HepG2 (cell line): ENCODE results near the gene AHCY. TPM values are rescaled to one million over a fixed set of nuclear protein-coding genes. Genes with fewer than 3 reads are reported as not detected.

Experiments used
- ARHGAP35 ChIP-seq: sonication (generic); formaldehyde crosslinking; IDR thresholded peaks from 2 replicates; pipeline ENCODE4 v1.9.0; 2022; ENCODE audit warnings: mild to moderate bottlenecking, inconsistent platforms, moderate library complexity, missing genetic modification reagents, borderline replicate concordance
- ESRRA ChIP-seq: sonication (generic); formaldehyde crosslinking; IDR thresholded peaks from 2 replicates; pipeline ENCODE4 v1.5.1; 2020; ENCODE audit warnings: mild to moderate bottlenecking, low read depth, missing genetic modification reagents
- GATA4 ChIP-seq: sonication (generic); IDR thresholded peaks from 2 replicates; pipeline ENCODE4 v1.6.1; 2016; ENCODE audit warnings: antibody characterized with exemption, low read depth, borderline replicate concordance
- GTF2F1 ChIP-seq: fragments of 150-350 bp; IDR thresholded peaks from 2 replicates; pipeline ENCODE4 v1.6.1; 2014; ENCODE audit warnings: low read length
- KDM6A ChIP-seq: IDR thresholded peaks from 2 replicates; pipeline ENCODE4 v1.6.1; 2016; ENCODE audit warnings: low read depth
- NAIF1 ChIP-seq: sonication (generic); formaldehyde crosslinking; IDR thresholded peaks from 2 replicates; pipeline ENCODE4 v1.5.0; 2020; ENCODE audit warnings: mild to moderate bottlenecking, missing genetic modification reagents, borderline replicate concordance
- PRMT3 ChIP-seq: sonication (generic); formaldehyde crosslinking; IDR thresholded peaks from 2 replicates; pipeline ENCODE4 v1.8.1; 2022; ENCODE audit warnings: low read depth, mild to moderate bottlenecking, moderate library complexity, missing genetic modification reagents, borderline replicate concordance
- SMARCC2 ChIP-seq: fragments of 450-650 bp; IDR thresholded peaks from 2 replicates; pipeline ENCODE4 v1.6.1; 2017; ENCODE audit warnings: antibody characterized with exemption, mild to moderate bottlenecking
- SMYD3 ChIP-seq: sonication (generic); formaldehyde crosslinking; IDR thresholded peaks from 2 replicates; pipeline ENCODE4 v1.8.1; 2023; ENCODE audit warnings: mild to moderate bottlenecking, missing genetic modification reagents
- STAT5B ChIP-seq: sonication (generic); formaldehyde crosslinking; IDR thresholded peaks from 2 replicates; pipeline ENCODE4 v1.4.0; 2020; ENCODE audit warnings: missing genetic modification reagents
- TBP ChIP-seq: sonication (generic); formaldehyde crosslinking; IDR thresholded peaks from 2 replicates; pipeline ENCODE4 v1.5.0; 2020; ENCODE audit warnings: missing genetic modification reagents
- TOE1 ChIP-seq: sonication (generic); formaldehyde crosslinking; IDR thresholded peaks from 2 replicates; pipeline ENCODE4 v1.4.0; 2020; ENCODE audit warnings: mild to moderate bottlenecking, missing genetic modification reagents
- WIZ ChIP-seq: sonication (generic); formaldehyde crosslinking; IDR thresholded peaks from 2 replicates; pipeline ENCODE4 v1.5.1; 2020; ENCODE audit warnings: mild to moderate bottlenecking, missing genetic modification reagents
- ZFP1 ChIP-seq: IDR thresholded peaks from 2 replicates; pipeline ENCODE4 v1.6.1; 2016
- ZFP82 ChIP-seq: sonication (generic); formaldehyde crosslinking; IDR thresholded peaks from 2 replicates; pipeline ENCODE4 v1.5.1; 2020; ENCODE audit warnings: mild to moderate bottlenecking, missing genetic modification reagents, borderline replicate concordance
- ZFX ChIP-seq: sonication (generic); formaldehyde crosslinking; IDR thresholded peaks from 2 replicates; pipeline ENCODE4 v1.4.0; 2020; ENCODE audit warnings: mild to moderate bottlenecking, low read depth, missing genetic modification reagents, moderate library complexity
- ZFY ChIP-seq: sonication (generic); formaldehyde crosslinking; IDR thresholded peaks from 2 replicates; pipeline ENCODE4 v1.4.0; 2020; ENCODE audit warnings: missing genetic modification reagents
- ZNF138 ChIP-seq: sonication (generic); formaldehyde crosslinking; IDR thresholded peaks from 2 replicates; pipeline ENCODE4 v1.5.0; 2020; ENCODE audit warnings: mild to moderate bottlenecking, low read depth, missing genetic modification reagents
- ZNF274 ChIP-seq: sonication (generic); formaldehyde crosslinking; IDR thresholded peaks from 2 replicates; pipeline ENCODE4 v1.5.1; 2020; ENCODE audit warnings: mild to moderate bottlenecking, missing genetic modification reagents
- ZNF317 ChIP-seq: sonication (generic); formaldehyde crosslinking; IDR thresholded peaks from 2 replicates; pipeline ENCODE4 v1.5.0; 2020; ENCODE audit warnings: mild to moderate bottlenecking, missing genetic modification reagents
- ZNF569 ChIP-seq: sonication (generic); formaldehyde crosslinking; IDR thresholded peaks from 2 replicates; pipeline ENCODE4 v1.5.0; 2020; ENCODE audit warnings: mild to moderate bottlenecking, missing genetic modification reagents, moderate library complexity, borderline replicate concordance
- ZNF572 ChIP-seq: sonication (generic); formaldehyde crosslinking; IDR thresholded peaks from 2 replicates; pipeline ENCODE4 v1.5.1; 2020; ENCODE audit warnings: mild to moderate bottlenecking, missing genetic modification reagents
- ZNF674 ChIP-seq: sonication (generic); formaldehyde crosslinking; IDR thresholded peaks from 2 replicates; pipeline ENCODE4 v1.5.0; 2020; ENCODE audit warnings: low read depth, mild to moderate bottlenecking, missing genetic modification reagents
- ZNF720 ChIP-seq: sonication (generic); formaldehyde crosslinking; IDR thresholded peaks from 2 replicates; pipeline ENCODE4 v1.4.0; 2020; ENCODE audit warnings: missing genetic modification reagents
- polyA plus RNA-seq, 8 experiments: library from polyadenylated mRNA; depleted of rRNA in 3 of 8; stranded (reverse) in 7 of 8; unstranded in 1 of 8; fragments of >200 nt; fragmentation: Illumina TruSeq in 4 of 8; extraction: Trizol in 4 of 8; gene quantifications; 2 replicates each; pipeline versions ENCODE4 v1.2.1 to v1.2.3, GENCODE V29; 2011 to 2016; ENCODE audit warnings: low read depth in 4 of 8, missing spikeins in 1 of 8, mixed read lengths in 1 of 8; ENCODE audit not compliant: insufficient read depth in 1 of 8
- total RNA-seq, 5 experiments: library from RNA; depleted of rRNA; stranded (reverse); fragments of >200 nt; fragmentation: Illumina TruSeq; extraction: Trizol; gene quantifications; 2 replicates each; pipeline ENCODE4 v1.2.3, GENCODE V29; 2016; ENCODE audit warnings: low read depth in 1 of 5
- TF ChIP-seq, protein P1 (sequence below): sonication (generic); formaldehyde crosslinking; IDR thresholded peaks from 2 replicates; pipeline ENCODE4 v1.8.0; 2023; ENCODE audit warnings: mild to moderate bottlenecking, missing genetic modification reagents
- TF ChIP-seq, protein P2 (sequence below): sonication (generic); formaldehyde crosslinking; IDR thresholded peaks from 2 replicates; pipeline ENCODE4 v1.4.0; 2020; ENCODE audit warnings: missing genetic modification reagents
- TF ChIP-seq, protein P3 (sequence below): IDR thresholded peaks from 2 replicates; pipeline ENCODE4 v1.6.1; 2016; ENCODE audit warnings: low read depth, control low read depth
- TF ChIP-seq, protein P4 (sequence below): sonication (generic); formaldehyde crosslinking; IDR thresholded peaks from 2 replicates; pipeline ENCODE4 v1.8.0; 2022; ENCODE audit warnings: missing genetic modification reagents, mild to moderate bottlenecking, inconsistent platforms, borderline replicate concordance

Gene AHCY
- total and polyA plus RNA-seq, 2 of the 13 experiments (the other 11 are each of a cell fraction or from before 2014, with no cell fraction given), result 407 to 419 TPM

DNA sequence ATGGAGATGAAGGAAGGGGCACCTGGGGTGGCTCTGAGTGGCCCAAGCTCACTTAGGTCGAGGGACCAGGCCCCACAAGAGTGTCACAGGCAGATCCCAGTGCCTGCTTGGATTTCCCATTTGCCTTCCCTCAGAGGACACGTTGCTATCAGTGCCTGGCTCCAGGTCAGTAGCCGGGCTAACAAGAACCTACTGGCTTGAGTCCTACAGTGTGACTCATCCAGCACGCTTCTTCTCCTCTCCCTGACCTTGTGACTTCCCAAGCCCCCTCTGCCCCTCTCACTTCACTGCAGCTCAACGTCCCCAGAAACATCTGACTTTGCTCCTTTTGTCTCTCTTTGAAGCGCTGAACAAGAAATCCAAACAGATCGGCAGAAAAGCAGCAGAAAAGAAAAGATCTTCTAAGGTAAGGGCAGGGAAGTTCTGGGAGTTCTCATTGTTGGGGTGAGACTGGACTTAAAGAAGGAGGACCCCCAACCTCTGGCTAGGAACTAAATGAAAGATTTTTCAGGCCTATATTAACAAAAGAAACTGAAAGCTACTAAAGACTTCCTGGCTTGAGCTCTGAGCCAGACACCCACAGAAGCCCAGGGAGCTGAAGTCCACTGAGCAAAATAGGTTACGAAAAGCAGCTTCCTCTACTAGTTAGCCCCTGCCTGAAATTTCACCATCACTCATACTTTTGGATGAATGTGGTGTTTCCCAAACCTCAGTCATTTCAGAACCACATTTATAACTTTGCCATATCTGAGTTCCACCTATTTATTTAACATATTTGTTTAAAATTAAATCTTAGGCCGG is 40.5 kb downstream of the AHCY start (continued):
- TF ChIP-seq ZNF569 (CRISPR knock-in tag), result no peak
- TF ChIP-seq WIZ (CRISPR knock-in tag), result 0 out of 2 replicates have a peak, but pooled peaks have one; percentile 5
- TF ChIP-seq ZNF720 (CRISPR knock-in tag), result no peak
- no peak for TF ChIP-seq ZNF274 (CRISPR knock-in tag)
- TF ChIP-seq TOE1 (CRISPR knock-in tag), result no peak; the same call in 1 of the 2 replicates
- TF ChIP-seq ZFX (CRISPR knock-in tag), result peak; percentile 57
- no peak for TF ChIP-seq PRMT3 (CRISPR knock-in tag)
- TF ChIP-seq ESRRA (CRISPR knock-in tag), result no peak
- no peak for TF ChIP-seq STAT5B (CRISPR knock-in tag)
- TF ChIP-seq ARHGAP35 (CRISPR knock-in tag), result peak; percentile 57; the same call in 1 of the 2 replicates
- TF ChIP-seq GTF2F1, result no peak
- TF ChIP-seq ZFP1 (CRISPR knock-in tag), result 0 out of 2 replicates have a peak, but pooled peaks have one; percentile 18
- no peak for TF ChIP-seq ZFY (CRISPR knock-in tag)
- no peak for TF ChIP-seq GATA4
- TF ChIP-seq ZNF138 (CRISPR knock-in tag), result no peak
- no peak for TF ChIP-seq ZFP82 (CRISPR knock-in tag)
- TF ChIP-seq, protein P1, sequence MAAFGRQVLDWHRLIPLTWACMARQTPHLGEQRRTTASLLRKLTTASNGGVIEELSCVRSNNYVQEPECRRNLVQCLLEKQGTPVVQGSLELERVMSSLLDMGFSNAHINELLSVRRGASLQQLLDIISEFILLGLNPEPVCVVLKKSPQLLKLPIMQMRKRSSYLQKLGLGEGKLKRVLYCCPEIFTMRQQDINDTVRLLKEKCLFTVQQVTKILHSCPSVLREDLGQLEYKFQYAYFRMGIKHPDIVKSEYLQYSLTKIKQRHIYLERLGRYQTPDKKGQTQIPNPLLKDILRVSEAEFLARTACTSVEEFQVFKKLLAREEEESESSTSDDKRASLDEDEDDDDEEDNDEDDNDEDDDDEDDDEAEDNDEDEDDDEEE (CRISPR knock-in tag), result no peak
- TF ChIP-seq ZNF572 (CRISPR knock-in tag), result 0 out of 2 replicates have a peak, but pooled peaks have one; percentile 48
- TF ChIP-seq, protein P2, sequence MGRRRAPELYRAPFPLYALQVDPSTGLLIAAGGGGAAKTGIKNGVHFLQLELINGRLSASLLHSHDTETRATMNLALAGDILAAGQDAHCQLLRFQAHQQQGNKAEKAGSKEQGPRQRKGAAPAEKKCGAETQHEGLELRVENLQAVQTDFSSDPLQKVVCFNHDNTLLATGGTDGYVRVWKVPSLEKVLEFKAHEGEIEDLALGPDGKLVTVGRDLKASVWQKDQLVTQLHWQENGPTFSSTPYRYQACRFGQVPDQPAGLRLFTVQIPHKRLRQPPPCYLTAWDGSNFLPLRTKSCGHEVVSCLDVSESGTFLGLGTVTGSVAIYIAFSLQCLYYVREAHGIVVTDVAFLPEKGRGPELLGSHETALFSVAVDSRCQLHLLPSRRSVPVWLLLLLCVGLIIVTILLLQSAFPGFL (CRISPR knock-in tag), result no peak
- TF ChIP-seq NAIF1, result no peak
- TF ChIP-seq, protein P3, sequence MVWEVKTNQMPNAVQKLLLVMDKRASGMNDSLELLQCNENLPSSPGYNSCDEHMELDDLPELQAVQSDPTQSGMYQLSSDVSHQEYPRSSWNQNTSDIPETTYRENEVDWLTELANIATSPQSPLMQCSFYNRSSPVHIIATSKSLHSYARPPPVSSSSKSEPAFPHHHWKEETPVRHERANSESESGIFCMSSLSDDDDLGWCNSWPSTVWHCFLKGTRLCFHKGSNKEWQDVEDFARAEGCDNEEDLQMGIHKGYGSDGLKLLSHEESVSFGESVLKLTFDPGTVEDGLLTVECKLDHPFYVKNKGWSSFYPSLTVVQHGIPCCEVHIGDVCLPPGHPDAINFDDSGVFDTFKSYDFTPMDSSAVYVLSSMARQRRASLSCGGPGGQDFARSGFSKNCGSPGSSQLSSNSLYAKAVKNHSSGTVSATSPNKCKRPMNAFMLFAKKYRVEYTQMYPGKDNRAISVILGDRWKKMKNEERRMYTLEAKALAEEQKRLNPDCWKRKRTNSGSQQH (CRISPR knock-in tag), result no peak
- TF ChIP-seq SMARCC2, result no peak
- TF ChIP-seq SMYD3, result no peak
- TF ChIP-seq, protein P4, sequence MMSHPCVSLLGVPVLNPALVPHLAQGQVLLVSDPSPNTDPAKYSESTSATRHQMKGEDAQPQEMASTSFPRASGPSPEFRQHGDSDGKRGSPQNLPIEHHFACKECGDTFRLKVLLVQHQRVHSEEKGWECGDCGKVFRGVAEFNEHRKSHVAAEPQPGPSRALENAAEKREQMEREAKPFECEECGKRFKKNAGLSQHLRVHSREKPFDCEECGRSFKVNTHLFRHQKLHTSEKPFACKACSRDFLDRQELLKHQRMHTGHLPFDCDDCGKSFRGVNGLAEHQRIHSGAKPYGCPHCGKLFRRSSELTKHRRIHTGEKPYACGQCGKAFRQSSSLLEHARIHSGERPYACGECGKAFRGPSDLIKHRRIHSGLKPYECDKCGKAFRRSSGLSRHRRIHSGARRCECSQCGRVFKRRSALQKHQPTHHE (CRISPR knock-in tag), result no peak
- no peak for TF ChIP-seq ZNF317
- TF ChIP-seq ZNF674 (CRISPR knock-in tag), result no peak
- TF ChIP-seq TBP, result no peak
- TF ChIP-seq KDM6A (CRISPR knock-in tag), result no peak
